Fibroblast of lung (primary cell): ENCODE data around the gene INSR.

Source experiments
- CTCF ChIP-seq, 2 donors: IDR thresholded peaks in 1 of 2; conservative IDR thresholded peaks in 1 of 2; 1 replicate in 1 of 2; 2 replicates in 1 of 2; pipeline ENCODE4 v1.5.1; 2011 to 2012; ENCODE audit warnings: low read length in 2 of 2, control low read depth in 1 of 2, inconsistent platforms in 1 of 2, low read depth in 1 of 2, mild to moderate bottlenecking in 1 of 2
- EZH2 ChIP-seq: IDR thresholded peaks from 2 replicates; pipeline ENCODE4 v1.5.1; 2012; ENCODE audit warnings: low read length, control low read depth, mild to moderate bottlenecking; ENCODE audit errors: missing control alignments

- TF ChIP-seq CTCF (conservative IDR thresholded peaks at IDR 0.05 in 1 of 2, IDR thresholded peaks at IDR 0.05 in 1 of 2; ENCODE audit: low read depth in 1 of 2, low read length in 2 of 2) (no peak), EZH2 (no peak)
Observed at GRCh38 chr19:7078008-7078407, 216.2 kb downstream of the INSR start.
